Measurements from ENCODE around the gene GRHPR. TPM values are rescaled to one million over a fixed set of nuclear protein-coding genes. Genes with fewer than 3 reads are reported as not detected.

The GRHPR gene
- total and polyA plus RNA-seq, 2 of the 8 experiments (the other 6 are each of a cell fraction or from before 2014, with no cell fraction given), result 97.0 to 201 TPM

DNA sequence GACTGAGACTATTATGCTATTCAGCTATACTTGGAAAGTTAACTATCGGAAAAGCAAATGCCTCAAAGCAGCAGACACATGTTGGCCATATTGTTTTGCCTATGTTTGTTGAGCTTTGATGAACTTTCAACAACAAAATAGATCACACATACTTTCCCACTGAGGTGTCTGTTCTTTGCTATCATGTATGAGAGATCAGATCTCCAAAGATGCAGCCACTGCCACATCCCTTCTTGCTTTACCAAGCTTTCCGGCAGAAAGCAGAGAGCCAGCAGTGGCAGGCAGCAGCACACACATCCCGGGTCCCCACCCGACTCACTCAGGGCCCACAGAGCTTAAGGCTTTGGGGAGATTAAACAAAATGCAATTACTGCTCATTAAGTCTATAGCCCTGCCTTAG is 23.9 kb downstream of the GRHPR start:
- H4K91ac ChIP-seq (replicated peaks; ENCODE audit: insufficient read length, low read length), result no peak overlapping the region
- H2AK5ac ChIP-seq (ENCODE audit: low read depth, low read length), result no peak overlapping the region
- no peak overlapping the region for H2BK20ac ChIP-seq (ENCODE audit: low read length)
- POLR2A ChIA-PET (ENCODE audit: partially characterized antibody), result interaction anchor here (1.4 to 3.1 kb wide), 2 partner anchors 10 to 20 kb away, joined by 5 to 14 read pairs; no protein-coding TSS in a partner anchor
- no peak overlapping the region for H2AFZ ChIP-seq (ENCODE audit: low read length)
- no peaks in the 10 kb centered on the region for H3K9me3 ChIP-seq (ENCODE audit: insufficient read depth in 2 of 2, low read depth in 1 of 2, low read length in 1 of 2)
- H3K23me2 ChIP-seq (ENCODE audit: low read depth, low read length), result no peaks in the 10 kb centered on the region
- WGBS, 2 experiments (ENCODE audit: extremely low coverage in 1 of 2, insufficient coverage in 1 of 2, insufficient read length in 1 of 2, insufficient replicate concordance in 2 of 2, low coverage in 1 of 2, low lambda C conversion rate in 2 of 2, missing lambda C conversion rate in 1 of 2), result 91% methylated on average over 4 of the region's 4 CpGs; no CpG with 5 or more reads in 1 of the 2 experiments
- FAIRE-seq, result no peak
- H3K18ac ChIP-seq (ENCODE audit: extremely low read depth, low read length), result no peak overlapping the region
- peaks cover 0 to 68% of the 10 kb centered on the region in 2 experiments; a peak in 3 of 4 replicates for H3K79me2 ChIP-seq (ENCODE audit: control insufficient read depth in 1 of 2, insufficient read depth in 2 of 2, low read length in 2 of 2)
- no peak overlapping the region for H3K4ac ChIP-seq (replicated peaks; ENCODE audit: insufficient read length, low read depth, low read length)
- no peak overlapping the region for H2BK5ac ChIP-seq (ENCODE audit: low read depth, low read length)
- no peak overlapping the region for H3K9ac ChIP-seq (replicated peaks in 1 of 4; ENCODE audit: extremely low read depth in 1 of 4, low read depth in 3 of 4, low read length in 3 of 4)
- no peak overlapping the region for H2BK120ac ChIP-seq (replicated peaks; ENCODE audit: low read depth, low read length)
- peaks cover 7 to 13% (median 12%) of the 10 kb centered on the region in 4 experiments for H3K36me3 ChIP-seq (ENCODE audit: control insufficient read depth in 2 of 4, insufficient read depth in 4 of 4, low read length in 3 of 4)
- no peak overlapping the region for H3K4me2 ChIP-seq (ENCODE audit: insufficient read depth in 1 of 2, low read depth in 2 of 2, low read length in 2 of 2)
- H3K56ac ChIP-seq (replicated peaks; ENCODE audit: insufficient read length, low read depth, low read length), result no peak overlapping the region
- no peak overlapping the region for H4K5ac ChIP-seq (ENCODE audit: insufficient read length, low read depth, low read length)
- H4K8ac ChIP-seq (ENCODE audit: extremely low read depth, insufficient read depth, low read length), result no peak overlapping the region
- H4K20me1 ChIP-seq (replicated peaks in 1 of 2; ENCODE audit: control insufficient read depth in 1 of 2, insufficient read depth in 2 of 2, low read length in 2 of 2), result peaks cover 4 to 8% of the 10 kb centered on the region in 2 experiments
- no peak overlapping the region for H2BK12ac ChIP-seq (ENCODE audit: low read depth, low read length)
- no peak overlapping the region for H2BK15ac ChIP-seq (ENCODE audit: low read length)
- H3K27me3 ChIP-seq (replicated peaks in 1 of 4; ENCODE audit: control insufficient read depth in 3 of 4, extremely low read depth in 1 of 4, insufficient read depth in 3 of 4, low read length in 3 of 4), result no peaks in the 10 kb centered on the region
- H3K27ac ChIP-seq (ENCODE audit: low read depth, low read length), result no peak overlapping the region
- CTCF ChIA-PET (ENCODE audit: partially characterized antibody), result interaction anchor here (1.4 to 1.7 kb wide), 3 partner anchors 22 to 39 kb away, joined by 3 to 4 read pairs (median 3); no protein-coding TSS in a partner anchor
- no peak for DNase-seq (ENCODE audit: low read depth in 1 of 2, low spot score in 2 of 2)
- no peak overlapping the region for H3K4me3 ChIP-seq (ENCODE audit: extremely low read depth in 1 of 4, insufficient read depth in 2 of 4, low read depth in 3 of 4, low read length in 4 of 4)
- H3K4me1 ChIP-seq (replicated peaks in 1 of 4; ENCODE audit: control insufficient read depth in 3 of 4, insufficient read depth in 4 of 4, low read length in 3 of 4), result no peaks in the 10 kb centered on the region; a peak in 1 of 7 replicates
- H3K23ac ChIP-seq (ENCODE audit: insufficient read length), result no peak overlapping the region
- TF ChIP-seq, protein P1, sequence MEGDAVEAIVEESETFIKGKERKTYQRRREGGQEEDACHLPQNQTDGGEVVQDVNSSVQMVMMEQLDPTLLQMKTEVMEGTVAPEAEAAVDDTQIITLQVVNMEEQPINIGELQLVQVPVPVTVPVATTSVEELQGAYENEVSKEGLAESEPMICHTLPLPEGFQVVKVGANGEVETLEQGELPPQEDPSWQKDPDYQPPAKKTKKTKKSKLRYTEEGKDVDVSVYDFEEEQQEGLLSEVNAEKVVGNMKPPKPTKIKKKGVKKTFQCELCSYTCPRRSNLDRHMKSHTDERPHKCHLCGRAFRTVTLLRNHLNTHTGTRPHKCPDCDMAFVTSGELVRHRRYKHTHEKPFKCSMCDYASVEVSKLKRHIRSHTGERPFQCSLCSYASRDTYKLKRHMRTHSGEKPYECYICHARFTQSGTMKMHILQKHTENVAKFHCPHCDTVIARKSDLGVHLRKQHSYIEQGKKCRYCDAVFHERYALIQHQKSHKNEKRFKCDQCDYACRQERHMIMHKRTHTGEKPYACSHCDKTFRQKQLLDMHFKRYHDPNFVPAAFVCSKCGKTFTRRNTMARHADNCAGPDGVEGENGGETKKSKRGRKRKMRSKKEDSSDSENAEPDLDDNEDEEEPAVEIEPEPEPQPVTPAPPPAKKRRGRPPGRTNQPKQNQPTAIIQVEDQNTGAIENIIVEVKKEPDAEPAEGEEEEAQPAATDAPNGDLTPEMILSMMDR (IDR thresholded peaks at IDR 0.05; ENCODE audit: control extremely low read depth in 1 of 3, insufficient read depth in 1 of 3, low read depth in 1 of 3, low read length in 3 of 3), result no peak
- TF ChIP-seq TEAD4 (IDR thresholded peaks at IDR 0.05; ENCODE audit: low read depth, low read length) (no peak), SIX5 (IDR thresholded peaks at IDR 0.05; ENCODE audit: low read depth, low read length) (no peak), ASH2L (IDR thresholded peaks at IDR 0.05; ENCODE audit: low read length) (no peak)
- H3K79me1 ChIP-seq (ENCODE audit: low read depth, low read length), result peaks cover 4% of the 10 kb centered on the region
- no peak overlapping the region for H3K14ac ChIP-seq (ENCODE audit: insufficient read length)

Data from H1 (cell line).